Endothelial cell (in vitro differentiated cells): ENCODE measurements around the gene RAD18. TPM values are rescaled to one million over a fixed set of nuclear protein-coding genes. Genes with fewer than 3 reads are reported as not detected.

Source experiments
- DNase-seq: peaks from one replicate; pipeline ENCODE4 v3.0.0; 2021; ENCODE audit warnings: low spot score
- H3K27ac Mint-ChIP-seq: one replicate; pipeline ENCODE4 v1.8.0; 2021; ENCODE audit warnings: mixed read lengths, inconsistent platforms; ENCODE audit not compliant: unreplicated experiment
- H3K27me3 Mint-ChIP-seq: one replicate; pipeline ENCODE4 v1.8.0; 2021; ENCODE audit warnings: mild to moderate bottlenecking, moderate library complexity, mixed read lengths, inconsistent platforms; ENCODE audit not compliant: unreplicated experiment
- H3K36me3 Mint-ChIP-seq: one replicate; pipeline ENCODE4 v1.8.0; 2021; ENCODE audit warnings: mild to moderate bottlenecking, low read depth, mixed read lengths, inconsistent platforms; ENCODE audit not compliant: unreplicated experiment
- H3K4me1 Mint-ChIP-seq: one replicate; pipeline ENCODE4 v1.8.0; 2021; ENCODE audit warnings: mild to moderate bottlenecking, mixed read lengths, inconsistent platforms; ENCODE audit not compliant: unreplicated experiment
- H3K4me3 Mint-ChIP-seq: one replicate; pipeline ENCODE4 v1.8.0; 2021; ENCODE audit warnings: mild to moderate bottlenecking, mixed read lengths, inconsistent platforms; ENCODE audit not compliant: unreplicated experiment
- H3K9me3 Mint-ChIP-seq: one replicate; pipeline ENCODE4 v1.8.0; 2021; ENCODE audit warnings: mixed read lengths, inconsistent platforms; ENCODE audit not compliant: unreplicated experiment
- total RNA-seq: library from RNA; stranded (reverse); fragmentation: NEBNext Ultra II Directional; extraction: Animal tissue kit (Norgen Biotek cat#: 25700); gene quantifications from one replicate; pipeline ENCODE4 v1.2.1, GENCODE V29; 2021; ENCODE audit not compliant: unreplicated experiment
- TF ChIP-seq, protein P1 (sequence below): fragments of 200-600 bp; sonication (generic); IDR thresholded peaks from one replicate; pipeline ENCODE4 v1.5.0; 2021; ENCODE audit warnings: antibody characterized with exemption; ENCODE audit not compliant: unreplicated experiment

RAD18 gene
- total RNA-seq, 1 donor from 2014 or later, result 12.2 TPM

DNA sequence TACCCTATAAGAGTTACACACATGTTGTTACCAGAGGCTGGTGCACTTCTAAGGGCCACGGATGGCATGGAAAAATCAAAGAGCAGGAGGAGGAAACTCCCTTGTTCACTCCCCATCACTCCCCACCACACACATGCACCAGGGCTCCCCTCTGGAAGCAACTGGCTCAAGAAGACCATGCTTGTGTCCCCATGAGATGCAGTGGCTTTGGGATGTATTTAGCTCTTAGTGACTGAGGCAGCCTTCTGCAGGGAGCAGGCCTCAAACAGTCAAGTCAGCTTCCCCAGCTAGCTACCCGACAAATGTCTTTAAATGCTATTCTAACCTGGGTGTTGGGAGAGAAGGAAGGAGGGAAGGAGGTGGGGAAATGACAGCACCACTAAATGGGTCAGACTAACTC lies 32.9 kb upstream of the RAD18 start:
- Mint-ChIP-seq H3K27ac (no peak overlapping the region), H3K27me3 (peaks cover 7% of the 10 kb centered on the region), H3K36me3 (no peaks in the 10 kb centered on the region), H3K4me1 (no peaks in the 10 kb centered on the region), H3K9me3 (no peaks in the 10 kb centered on the region), H3K4me3 (no peak overlapping the region)
- no peak for DNase-seq
- TF ChIP-seq, protein P1, sequence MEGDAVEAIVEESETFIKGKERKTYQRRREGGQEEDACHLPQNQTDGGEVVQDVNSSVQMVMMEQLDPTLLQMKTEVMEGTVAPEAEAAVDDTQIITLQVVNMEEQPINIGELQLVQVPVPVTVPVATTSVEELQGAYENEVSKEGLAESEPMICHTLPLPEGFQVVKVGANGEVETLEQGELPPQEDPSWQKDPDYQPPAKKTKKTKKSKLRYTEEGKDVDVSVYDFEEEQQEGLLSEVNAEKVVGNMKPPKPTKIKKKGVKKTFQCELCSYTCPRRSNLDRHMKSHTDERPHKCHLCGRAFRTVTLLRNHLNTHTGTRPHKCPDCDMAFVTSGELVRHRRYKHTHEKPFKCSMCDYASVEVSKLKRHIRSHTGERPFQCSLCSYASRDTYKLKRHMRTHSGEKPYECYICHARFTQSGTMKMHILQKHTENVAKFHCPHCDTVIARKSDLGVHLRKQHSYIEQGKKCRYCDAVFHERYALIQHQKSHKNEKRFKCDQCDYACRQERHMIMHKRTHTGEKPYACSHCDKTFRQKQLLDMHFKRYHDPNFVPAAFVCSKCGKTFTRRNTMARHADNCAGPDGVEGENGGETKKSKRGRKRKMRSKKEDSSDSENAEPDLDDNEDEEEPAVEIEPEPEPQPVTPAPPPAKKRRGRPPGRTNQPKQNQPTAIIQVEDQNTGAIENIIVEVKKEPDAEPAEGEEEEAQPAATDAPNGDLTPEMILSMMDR, result no peak

- no peak for DNase-seq
- H3K27me3 Mint-ChIP-seq, result peaks cover 9% of the 10 kb centered on the region
- no peak overlapping the region for H3K27ac Mint-ChIP-seq
- no peak overlapping the region for H3K4me3 Mint-ChIP-seq
- no peaks in the 10 kb centered on the region for H3K36me3 Mint-ChIP-seq
- no peaks in the 10 kb centered on the region for H3K4me1 Mint-ChIP-seq
- H3K9me3 Mint-ChIP-seq, result no peaks in the 10 kb centered on the region
- TF ChIP-seq, protein P1, result no peak
These were observed 31.0 kb upstream of the RAD18 start for GRCh38 chr3:8994226-8994625.

- DNase-seq, result no peak
- H3K27ac Mint-ChIP-seq, result no peak overlapping the region
- TF ChIP-seq, protein P1, result no peak
- H3K27me3 Mint-ChIP-seq, result peaks cover 9% of the 10 kb centered on the region
- no peaks in the 10 kb centered on the region for H3K9me3 Mint-ChIP-seq
- no peaks in the 10 kb centered on the region for H3K4me1 Mint-ChIP-seq
- no peaks in the 10 kb centered on the region for H3K36me3 Mint-ChIP-seq
- H3K4me3 Mint-ChIP-seq, result no peak overlapping the region
These were observed 30.1 kb upstream of the RAD18 start for GRCh38 chr3:8993331-8993730.

- Mint-ChIP-seq H3K4me3 (no peak overlapping the region), H3K4me1 (no peaks in the 10 kb centered on the region), H3K9me3 (no peaks in the 10 kb centered on the region), H3K27ac (no peak overlapping the region), H3K27me3 (peaks cover 9% of the 10 kb centered on the region), H3K36me3 (no peaks in the 10 kb centered on the region)
- DNase-seq, result no peak
- TF ChIP-seq, protein P1, result no peak
These were observed 29.6 kb upstream of the RAD18 start for GRCh38 chr3:8992854-8993253.

DNA sequence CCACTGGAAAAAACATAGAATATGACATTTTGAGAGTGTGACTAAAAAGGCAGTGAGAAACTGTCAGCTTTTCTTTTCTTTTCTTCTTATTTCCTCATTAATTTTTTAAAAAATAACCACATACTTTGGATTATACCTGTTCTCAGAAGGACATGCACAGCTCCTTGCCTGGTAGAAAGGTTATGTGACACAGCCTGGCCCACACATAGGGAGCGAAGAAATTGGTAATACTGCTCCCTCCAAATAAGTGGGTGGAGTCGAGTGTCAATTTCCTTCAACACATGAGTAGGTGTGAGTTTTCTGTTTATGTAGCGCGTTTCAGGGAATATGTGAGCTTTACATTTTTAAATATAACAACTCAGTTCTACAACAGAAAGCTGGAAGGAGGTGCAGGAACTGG lies 28.9 kb upstream of the RAD18 start:
- Mint-ChIP-seq H3K4me3 (no peak overlapping the region), H3K4me1 (no peaks in the 10 kb centered on the region)

More for the DNA sequence above, 28.9 kb upstream of the RAD18 start:
- TF ChIP-seq, protein P1, result no peak
- no peak overlapping the region for H3K27ac Mint-ChIP-seq
- DNase-seq, result no peak
- peaks cover 9% of the 10 kb centered on the region for H3K27me3 Mint-ChIP-seq
- H3K36me3 Mint-ChIP-seq, result no peaks in the 10 kb centered on the region
- no peaks in the 10 kb centered on the region for H3K9me3 Mint-ChIP-seq
